GM23248 (cell line): ENCODE results near the gene COL11A1.

ENCODE experiments used
- EZH2 ChIP-seq: fragments of 200-600 bp; sonication (generic); IDR thresholded peaks from 2 replicates; pipeline ENCODE4 v1.6.1; 2018; ENCODE audit warnings: antibody characterized with exemption, mild to moderate bottlenecking; ENCODE audit not compliant: insufficient read depth, poor library complexity, severe bottlenecking
- EZH2phosphoT487 ChIP-seq: fragments of 200-600 bp; sonication (generic); IDR thresholded peaks from 2 replicates; pipeline ENCODE4 v1.6.1; 2018; ENCODE audit warnings: antibody characterized with exemption, moderate library complexity, mild to moderate bottlenecking, low read depth; ENCODE audit not compliant: insufficient read depth

- TF ChIP-seq EZH2 (no peak), EZH2phosphoT487 (no peak)
These were observed 106.3 kb downstream of the COL11A1 start for GRCh38 chr1:103002005-103002404.
